GM06990 (cell line): Measurements from ENCODE around the gene CHN1.

Experiments used
- DNase-seq: peaks from one replicate; pipeline ENCODE4 v3.0.0-alpha.2; 2011; ENCODE audit not compliant: insufficient read length; ENCODE audit errors: extremely low read depth
- H3K27me3 ChIP-seq: replicated peaks from 2 replicates; pipeline ENCODE4 v1.6.0; 2011; ENCODE audit warnings: low read length; ENCODE audit not compliant: control insufficient read depth, insufficient read depth
- H3K36me3 ChIP-seq: 2 replicates; pipeline ENCODE4 v1.5.1; 2011; ENCODE audit warnings: low read length; ENCODE audit not compliant: control insufficient read depth, insufficient read depth
- H3K4me3 ChIP-seq: replicated peaks from 2 replicates; pipeline ENCODE4 v1.5.1; 2011; ENCODE audit warnings: low read depth, mild to moderate bottlenecking, control low read depth, low read length
- TF ChIP-seq, protein P1 (sequence below): IDR thresholded peaks from 2 replicates; pipeline ENCODE4 v1.5.1; 2011; ENCODE audit warnings: low read length, control low read depth, mild to moderate bottlenecking, inconsistent platforms; ENCODE audit not compliant: insufficient read depth, poor library complexity, severe bottlenecking

Gene CHN1

DNA sequence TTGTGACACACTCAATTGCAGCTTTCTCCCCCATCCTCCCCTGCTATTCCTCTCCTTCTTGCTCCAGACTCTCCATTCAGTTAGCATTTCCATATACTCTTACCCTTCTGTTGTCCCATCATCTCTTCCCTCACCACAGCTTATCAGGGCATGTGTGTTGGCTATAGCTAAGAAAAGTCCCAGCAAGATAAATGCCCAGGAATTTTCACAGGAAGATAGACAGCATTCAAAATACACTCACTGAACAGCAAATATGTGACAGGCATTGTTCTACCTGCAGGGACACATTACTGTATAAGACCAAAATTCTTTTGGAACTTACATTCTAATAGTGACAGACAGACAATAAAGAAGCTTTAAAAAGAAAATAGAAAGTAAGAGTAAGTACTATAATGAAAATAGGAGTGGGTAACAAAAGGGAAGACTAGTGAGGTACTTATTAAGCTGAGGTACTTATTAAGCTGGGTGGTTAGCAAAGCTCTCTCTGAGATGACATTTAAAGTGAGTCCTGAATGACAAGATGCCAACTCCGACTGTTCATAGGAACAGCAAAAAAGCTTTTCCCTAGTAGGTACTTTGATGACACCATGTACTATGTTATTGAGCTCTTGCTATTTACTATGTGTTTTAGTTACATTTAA lies 86.2 kb downstream of the CHN1 start:
- Histone ChIP-seq H3K4me3 (no peak overlapping the region), H3K27me3 (no peaks in the 10 kb centered on the region), H3K36me3 (no peaks in the 10 kb centered on the region)
- TF ChIP-seq, protein P1, sequence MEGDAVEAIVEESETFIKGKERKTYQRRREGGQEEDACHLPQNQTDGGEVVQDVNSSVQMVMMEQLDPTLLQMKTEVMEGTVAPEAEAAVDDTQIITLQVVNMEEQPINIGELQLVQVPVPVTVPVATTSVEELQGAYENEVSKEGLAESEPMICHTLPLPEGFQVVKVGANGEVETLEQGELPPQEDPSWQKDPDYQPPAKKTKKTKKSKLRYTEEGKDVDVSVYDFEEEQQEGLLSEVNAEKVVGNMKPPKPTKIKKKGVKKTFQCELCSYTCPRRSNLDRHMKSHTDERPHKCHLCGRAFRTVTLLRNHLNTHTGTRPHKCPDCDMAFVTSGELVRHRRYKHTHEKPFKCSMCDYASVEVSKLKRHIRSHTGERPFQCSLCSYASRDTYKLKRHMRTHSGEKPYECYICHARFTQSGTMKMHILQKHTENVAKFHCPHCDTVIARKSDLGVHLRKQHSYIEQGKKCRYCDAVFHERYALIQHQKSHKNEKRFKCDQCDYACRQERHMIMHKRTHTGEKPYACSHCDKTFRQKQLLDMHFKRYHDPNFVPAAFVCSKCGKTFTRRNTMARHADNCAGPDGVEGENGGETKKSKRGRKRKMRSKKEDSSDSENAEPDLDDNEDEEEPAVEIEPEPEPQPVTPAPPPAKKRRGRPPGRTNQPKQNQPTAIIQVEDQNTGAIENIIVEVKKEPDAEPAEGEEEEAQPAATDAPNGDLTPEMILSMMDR: no peak
- DNase-seq: no peak

DNA sequence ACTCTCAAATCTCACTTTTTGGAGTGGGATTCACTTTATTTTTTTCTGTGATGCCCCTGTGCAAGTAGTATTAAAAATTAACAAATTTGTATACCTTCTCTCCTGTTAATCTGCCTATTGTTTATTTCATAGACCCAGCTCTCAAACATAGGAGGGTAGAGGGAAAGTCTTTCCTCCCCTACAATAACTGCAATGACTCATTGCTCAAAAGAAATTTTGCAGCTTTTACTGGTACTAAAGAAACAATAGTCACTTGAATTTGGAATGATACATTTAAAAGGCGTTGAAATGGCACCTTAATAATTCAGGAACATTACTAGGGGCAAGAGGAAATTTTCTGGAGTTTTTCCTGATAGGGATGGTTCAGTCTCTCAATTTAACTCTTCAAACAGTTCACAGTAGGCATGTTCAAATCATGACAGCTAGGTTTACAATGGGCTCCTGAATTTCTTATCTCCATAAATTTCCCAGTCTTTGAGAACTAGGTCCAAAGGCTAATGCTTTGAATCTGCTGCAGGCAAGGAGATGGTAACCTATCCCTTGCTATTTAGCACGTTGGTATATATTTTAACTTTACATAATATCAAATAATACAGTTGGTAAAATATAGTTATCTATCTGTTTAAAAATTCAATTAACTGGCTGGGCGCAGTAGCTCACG lies 88.8 kb downstream of the CHN1 start:
- no peaks in the 10 kb centered on the region for H3K36me3 ChIP-seq
- H3K4me3 ChIP-seq: no peak overlapping the region
- no peaks in the 10 kb centered on the region for H3K27me3 ChIP-seq
- DNase-seq: no peak
- TF ChIP-seq, protein P1: no peak

DNA sequence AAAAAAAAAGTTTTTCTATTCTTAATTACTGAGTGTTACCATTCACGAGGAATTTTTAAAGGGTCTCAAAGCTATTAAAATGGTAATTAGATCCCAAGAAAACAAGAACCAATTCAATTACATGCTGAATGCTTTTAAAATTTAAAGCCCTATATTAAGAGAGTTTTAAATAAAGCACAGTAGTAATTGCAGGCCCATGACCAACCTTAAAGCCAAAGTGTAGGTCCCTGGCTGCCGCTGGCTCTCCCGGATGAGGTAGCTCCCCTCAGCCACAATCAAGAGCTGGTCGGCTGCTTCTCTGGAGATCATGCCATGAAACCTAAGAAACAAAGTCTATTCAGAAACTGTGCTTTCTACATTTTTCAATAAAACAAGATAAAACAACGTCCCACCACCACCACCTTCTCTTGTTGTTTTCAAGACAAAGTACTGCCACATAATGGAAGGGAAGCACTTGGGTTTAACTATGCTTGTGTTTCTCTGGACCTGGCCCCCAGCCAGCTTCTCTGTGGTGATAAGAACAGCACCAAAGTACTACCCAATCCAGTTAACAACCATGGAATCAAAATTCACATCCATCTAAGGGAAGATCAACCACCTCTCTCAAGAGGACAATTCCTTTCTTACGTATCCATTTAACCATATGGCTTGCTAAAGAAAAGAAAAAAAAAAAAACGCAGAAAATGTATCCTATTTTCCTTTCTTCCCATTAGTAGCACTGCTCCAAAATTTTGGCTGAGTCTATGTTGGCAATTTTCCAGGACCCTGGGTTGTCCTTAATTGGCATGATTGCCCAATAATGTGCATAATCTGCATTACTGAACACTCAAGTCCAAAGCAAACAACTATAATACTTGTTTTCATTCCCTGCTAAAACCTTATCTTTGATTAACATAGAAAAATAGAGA lies 90.1 kb downstream of the CHN1 start:
- Histone ChIP-seq H3K36me3 (no peaks in the 10 kb centered on the region), H3K27me3 (no peaks in the 10 kb centered on the region), H3K4me3 (no peak overlapping the region)
- TF ChIP-seq, protein P1: no peak
- no peak for DNase-seq

DNA sequence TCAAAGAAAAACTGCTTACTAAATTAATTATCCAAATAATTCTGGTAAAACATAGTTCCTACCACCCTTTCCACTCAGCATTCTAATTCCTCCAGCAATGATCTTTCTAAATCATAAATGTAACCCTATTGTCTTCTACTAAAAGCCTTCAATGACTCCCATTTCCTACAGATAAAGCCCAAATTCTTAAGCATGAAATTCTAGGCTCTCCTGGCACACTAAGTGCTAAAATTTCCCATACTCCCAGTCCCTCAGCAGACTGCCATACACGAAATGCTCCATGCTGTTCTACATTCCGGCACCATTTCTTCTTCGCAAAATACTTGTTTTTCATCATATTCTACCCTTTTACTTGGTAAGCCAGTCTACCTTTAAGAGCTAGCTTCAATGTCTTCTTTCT lies 96.9 kb downstream of the CHN1 start:
- Histone ChIP-seq H3K36me3 (no peaks in the 10 kb centered on the region), H3K4me3 (no peak overlapping the region), H3K27me3 (no peaks in the 10 kb centered on the region)
- no peak for DNase-seq
- TF ChIP-seq, protein P1: no peak

DNA sequence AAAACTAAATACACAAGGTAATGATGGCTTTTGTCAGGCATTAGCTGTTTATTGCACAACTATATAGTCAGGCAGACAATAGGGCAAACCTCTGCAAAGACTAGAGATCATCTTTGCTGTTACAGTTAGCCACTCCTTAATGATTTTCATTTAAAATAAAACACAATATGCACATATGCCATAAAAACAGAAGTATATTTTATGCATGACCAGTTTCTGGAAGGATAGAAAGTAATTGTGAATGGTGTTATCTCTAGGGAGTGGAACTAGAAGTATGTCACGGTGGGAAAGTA lies 102.0 kb downstream of the CHN1 start:
- no peak for DNase-seq
- TF ChIP-seq, protein P1: no peak

More for the DNA sequence above, 102.0 kb downstream of the CHN1 start:
- Histone ChIP-seq H3K4me3 (no peak overlapping the region), H3K36me3 (no peaks in the 10 kb centered on the region), H3K27me3 (no peaks in the 10 kb centered on the region)
